Measurements from ENCODE around the gene CTTNBP2. TPM values are rescaled to one million over a fixed set of nuclear protein-coding genes. Genes with fewer than 3 reads are reported as not detected.

CTTNBP2 gene
- total RNA-seq, 1 donor from 2014 or later: 25.5 TPM

DNA sequence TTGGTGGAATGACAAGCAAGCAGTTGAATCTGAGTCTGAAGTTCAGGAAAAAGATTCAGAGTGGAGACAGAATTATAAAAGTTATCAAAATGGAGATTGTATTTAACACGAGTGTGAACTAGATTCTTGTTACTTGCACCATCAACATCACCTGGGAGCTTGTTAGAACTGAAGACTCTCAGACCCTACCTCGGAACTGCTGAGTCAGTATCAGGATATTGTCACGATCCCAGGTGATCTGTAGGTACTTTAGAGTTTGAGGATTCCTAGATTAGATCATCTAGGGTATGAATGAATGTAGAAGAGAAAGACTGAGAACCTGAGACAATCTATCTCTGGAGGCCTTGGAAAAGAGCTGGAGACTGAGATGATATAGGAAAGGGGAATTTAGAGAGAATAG lies 194.1 kb downstream of the CTTNBP2 start:
- H2AFZ ChIP-seq (replicated peaks): no peak overlapping the region
- TF ChIP-seq EZH2 (IDR thresholded peaks at IDR 0.05): no peak
- TF ChIP-seq CTCF (IDR thresholded peaks at IDR 0.05): no peak
- TF ChIP-seq EZH2phosphoT487 (IDR thresholded peaks at IDR 0.05): no peak
- H3K27me3 Mint-ChIP-seq (ENCODE audit: insufficient read depth, low read depth): no peaks in the 10 kb centered on the region
- H3K4me2 ChIP-seq: no peak overlapping the region
- H3K9ac ChIP-seq: no peak overlapping the region
- H3K4me3 ChIP-seq: no peak overlapping the region
- DNase-seq (ENCODE audit: low spot score): no peak
- H3K27ac ChIP-seq: no peak overlapping the region
- no peaks in the 10 kb centered on the region for H3K27me3 ChIP-seq
- H3K9me3 Mint-ChIP-seq: no peaks in the 10 kb centered on the region
- H3K79me2 ChIP-seq (ENCODE audit: low read depth): no peaks in the 10 kb centered on the region
- H3F3A ChIP-seq (ENCODE audit: low read depth): peaks cover under 1% of the 10 kb centered on the region
- H3K36me3 ChIP-seq: no peaks in the 10 kb centered on the region
- H3K4me1 ChIP-seq: peaks cover 23% of the 10 kb centered on the region
- no peak overlapping the region for H3K4me3 Mint-ChIP-seq
- peaks cover 20% of the 10 kb centered on the region for H3K4me1 Mint-ChIP-seq
- no peak overlapping the region for H3K27ac Mint-ChIP-seq
- no peaks in the 10 kb centered on the region for H3K9me3 ChIP-seq (ENCODE audit: low read depth)
- H4K20me1 ChIP-seq (ENCODE audit: low read depth): no peaks in the 10 kb centered on the region
- H3K36me3 Mint-ChIP-seq: no peaks in the 10 kb centered on the region

DNA sequence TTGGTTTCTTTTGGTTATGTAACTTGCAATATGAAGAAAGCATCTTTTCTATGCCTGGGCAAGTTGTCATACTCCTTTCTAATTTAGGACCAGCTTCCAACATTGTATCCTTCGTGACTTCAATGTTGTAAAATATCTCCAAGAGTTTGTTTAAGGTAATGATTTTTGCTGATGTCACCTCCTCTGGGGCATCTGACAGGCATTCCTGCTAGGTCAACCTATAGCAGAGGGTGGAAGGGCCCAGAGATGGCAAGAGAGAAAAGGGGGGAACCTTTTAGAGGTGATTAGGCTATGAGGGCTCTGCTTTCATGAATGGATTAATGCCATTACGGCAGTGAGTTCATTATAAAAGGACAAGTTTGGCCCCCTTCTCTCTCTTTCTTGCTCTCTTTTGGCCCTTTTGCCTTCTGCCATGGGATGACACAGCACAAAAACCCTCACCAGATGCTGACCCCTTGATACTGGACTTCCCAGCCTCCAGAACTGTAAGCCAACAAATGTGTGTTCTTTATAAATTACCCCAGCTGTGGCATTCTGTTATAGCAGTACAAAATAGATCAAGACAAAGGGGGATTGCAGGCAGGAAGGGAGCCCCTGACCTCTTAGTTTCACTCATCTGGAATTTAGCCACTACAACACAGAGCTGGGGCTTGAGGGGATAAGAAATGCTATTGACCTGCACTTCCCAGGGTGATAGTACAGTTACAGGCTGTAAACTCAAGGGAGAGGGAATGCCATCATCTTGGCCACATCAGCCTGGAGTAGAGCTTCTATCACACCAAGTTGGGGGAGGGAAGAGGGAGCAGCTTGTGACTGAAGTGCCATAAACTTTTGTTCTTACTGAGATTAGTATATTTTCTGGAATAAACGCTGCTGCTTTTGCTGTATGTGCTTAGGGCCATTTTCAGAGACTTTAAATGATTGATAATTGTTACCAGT lies 197.5 kb downstream of the CTTNBP2 start:
- H4K20me1 ChIP-seq (ENCODE audit: low read depth): peaks cover 5% of the 10 kb centered on the region

DNA sequence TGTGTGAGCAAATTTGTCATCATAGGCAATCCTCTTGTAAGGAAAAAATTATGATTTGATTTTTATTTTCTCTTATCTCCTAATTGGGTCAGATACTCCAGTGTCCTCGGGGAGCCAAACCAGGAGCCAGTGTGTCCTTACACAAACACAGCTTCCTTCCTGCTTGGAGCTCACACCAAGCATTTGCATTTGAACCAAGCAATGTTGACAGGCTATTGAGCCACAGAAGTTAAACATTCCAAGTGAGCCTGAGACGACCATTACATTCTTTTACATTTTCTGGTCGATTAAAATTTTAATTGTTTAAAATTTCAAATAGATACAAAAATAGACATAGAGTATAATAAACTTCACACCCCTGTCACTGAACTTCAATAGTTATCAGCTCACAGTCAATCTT lies 198.6 kb downstream of the CTTNBP2 start:
- Mint-ChIP-seq H3K9me3 (no peaks in the 10 kb centered on the region), H3K27me3 (ENCODE audit: insufficient read depth, low read depth) (peaks cover 2% of the 10 kb centered on the region), H3K36me3 (no peaks in the 10 kb centered on the region), H3K27ac (no peak overlapping the region), H3K4me3 (no peak overlapping the region), H3K4me1 (peaks cover 31% of the 10 kb centered on the region)
- Histone ChIP-seq H3K27ac (no peak overlapping the region), H4K20me1 (ENCODE audit: low read depth) (peaks cover 5% of the 10 kb centered on the region), H3K9me3 (ENCODE audit: low read depth) (no peaks in the 10 kb centered on the region), H3K4me3 (no peak overlapping the region), H3K36me3 (no peaks in the 10 kb centered on the region), H3K4me1 (peaks cover 20% of the 10 kb centered on the region), H2AFZ (replicated peaks) (no peak overlapping the region), H3F3A (ENCODE audit: low read depth) (peaks cover 12% of the 10 kb centered on the region), H3K27me3 (no peaks in the 10 kb centered on the region), H3K4me2 (no peak overlapping the region), H3K79me2 (ENCODE audit: low read depth) (no peaks in the 10 kb centered on the region), H3K9ac (no peak overlapping the region)
- TF ChIP-seq EZH2phosphoT487 (IDR thresholded peaks at IDR 0.05): no peak
- no peak for TF ChIP-seq CTCF (IDR thresholded peaks at IDR 0.05)
- TF ChIP-seq EZH2 (IDR thresholded peaks at IDR 0.05): no peak
- DNase-seq (ENCODE audit: low spot score): no peak

More for the DNA sequence above, 197.5 kb downstream of the CTTNBP2 start:
- Histone ChIP-seq H3F3A (ENCODE audit: low read depth) (peaks cover 12% of the 10 kb centered on the region), H2AFZ (replicated peaks) (no peak overlapping the region), H3K9ac (no peak overlapping the region), H3K27me3 (no peaks in the 10 kb centered on the region), H3K4me2 (no peak overlapping the region), H3K4me3 (no peak overlapping the region), H3K27ac (no peak overlapping the region), H3K79me2 (ENCODE audit: low read depth) (no peaks in the 10 kb centered on the region), H3K36me3 (no peaks in the 10 kb centered on the region), H3K4me1 (peaks cover 20% of the 10 kb centered on the region), H3K9me3 (ENCODE audit: low read depth) (no peaks in the 10 kb centered on the region)
- H3K9me3 Mint-ChIP-seq: no peaks in the 10 kb centered on the region
- no peak overlapping the region for H3K27ac Mint-ChIP-seq
- peaks cover 2% of the 10 kb centered on the region for H3K27me3 Mint-ChIP-seq (ENCODE audit: insufficient read depth, low read depth)
- no peak overlapping the region for H3K4me3 Mint-ChIP-seq
- DNase-seq (ENCODE audit: low spot score): peak; percentile 17
- H3K36me3 Mint-ChIP-seq: no peaks in the 10 kb centered on the region
- H3K4me1 Mint-ChIP-seq: peaks cover 27% of the 10 kb centered on the region
- TF ChIP-seq EZH2 (IDR thresholded peaks at IDR 0.05): no peak
- no peak for TF ChIP-seq EZH2phosphoT487 (IDR thresholded peaks at IDR 0.05)
- no peak for TF ChIP-seq CTCF (IDR thresholded peaks at IDR 0.05)
